HG03460 (cell line): ENCODE data around the gene SLC35F3.

Experiments used
- ATAC-seq: cut with Tn5 transposase; IDR thresholded peaks from one replicate; pipeline ENCODE4 v1.9.1; 2021; ENCODE audit not compliant: unreplicated experiment

Gene SLC35F3

DNA sequence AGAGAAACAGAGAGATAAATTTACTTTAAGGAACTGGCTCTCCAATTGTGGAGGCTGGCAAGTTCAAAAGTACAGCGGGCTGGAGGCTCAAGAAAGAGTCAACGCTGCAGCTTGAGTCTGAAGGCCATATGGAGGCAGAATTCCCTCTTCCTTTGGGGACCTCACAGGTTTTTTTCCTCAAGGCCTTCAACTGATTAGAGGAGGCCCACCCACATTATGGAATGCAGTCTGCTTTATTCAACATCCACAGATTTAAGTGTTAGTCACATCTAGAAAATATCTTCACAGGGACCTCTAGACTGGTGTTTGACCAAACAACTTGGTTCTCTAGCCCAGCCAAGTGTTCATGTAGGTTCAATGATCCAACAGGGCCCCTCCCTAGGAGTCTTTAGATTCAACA, 117.8 kb downstream of the SLC35F3 start:
- ATAC-seq: no peak

DNA sequence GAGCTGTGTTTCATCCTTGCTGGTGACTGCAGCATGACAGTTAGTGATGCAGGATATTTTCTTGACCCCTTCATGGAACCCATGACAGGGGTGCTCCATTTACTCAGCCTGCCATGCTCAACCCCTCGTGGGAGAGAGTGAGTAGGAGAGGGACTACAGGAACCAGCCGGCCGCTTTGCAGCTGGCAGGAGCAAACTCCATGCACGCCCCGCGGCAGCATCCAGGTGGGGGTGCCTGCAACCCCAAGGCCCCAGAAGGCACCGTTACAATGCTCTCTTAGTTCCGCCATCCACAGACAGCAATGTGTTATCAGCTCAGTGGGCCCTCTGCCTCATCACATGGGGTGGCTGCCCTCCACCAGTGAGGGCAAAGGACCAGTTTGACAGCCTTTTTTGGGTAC, 135.1 kb downstream of the SLC35F3 start:
- ATAC-seq: no peak

DNA sequence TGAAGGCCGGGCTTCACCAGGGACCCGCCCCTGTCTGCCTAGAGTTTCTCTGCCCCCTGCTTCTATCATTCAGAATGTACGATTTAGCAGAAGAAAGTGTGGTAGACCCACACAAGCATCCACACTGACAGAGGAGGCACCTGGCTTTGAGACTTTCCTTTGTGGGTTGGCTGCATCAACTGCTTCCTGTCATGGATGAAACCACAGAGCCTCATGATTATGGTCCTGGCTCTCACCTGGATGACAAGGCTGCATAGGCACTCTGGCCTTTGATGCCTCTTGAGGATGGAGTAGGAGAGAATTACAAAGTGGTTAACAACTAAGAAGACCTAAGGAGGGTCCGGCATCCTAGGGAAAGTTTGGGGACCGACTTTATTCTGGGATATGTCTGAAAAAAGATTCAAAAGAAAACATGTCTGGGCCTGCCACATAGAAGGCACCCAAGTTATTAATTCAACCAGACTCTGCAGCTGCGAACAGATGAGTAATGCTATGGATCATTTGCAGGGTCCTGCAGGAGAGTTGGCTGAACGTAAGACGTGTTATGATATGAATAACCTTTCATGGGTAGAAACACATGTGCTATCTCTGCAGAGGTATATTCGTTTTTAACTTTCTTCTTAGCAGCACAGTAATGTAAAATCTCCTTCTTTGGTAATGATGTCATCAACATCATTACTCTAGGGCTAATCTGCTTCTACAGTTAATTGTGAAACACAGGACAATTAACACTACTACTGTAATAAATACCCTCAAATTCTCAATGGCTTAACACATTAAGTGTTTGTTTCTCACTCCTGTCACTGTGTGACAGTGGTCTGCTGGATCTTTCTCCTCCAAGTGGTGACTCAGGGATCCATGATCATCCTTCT, 136.2 kb downstream of the SLC35F3 start:
- ATAC-seq: no peak

DNA sequence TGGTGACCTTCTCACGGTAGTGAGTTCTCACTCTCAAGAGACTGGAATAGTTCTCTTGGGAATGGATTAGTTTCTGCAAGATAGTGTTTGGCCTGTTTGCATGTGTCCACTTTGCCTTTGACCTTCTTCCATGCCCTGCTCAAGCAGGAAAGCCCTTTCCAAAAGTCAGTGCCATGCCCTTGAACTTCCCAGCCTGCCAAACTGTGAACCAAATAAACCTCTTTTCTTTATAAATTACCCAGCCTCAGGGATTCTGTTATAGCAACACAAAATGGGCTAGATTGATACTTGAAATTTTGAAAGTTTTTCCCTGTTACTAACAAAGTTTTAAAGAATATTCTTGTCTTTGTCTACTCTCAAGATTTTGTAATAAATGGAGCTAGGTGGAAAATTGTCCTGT, 139.6 kb downstream of the SLC35F3 start:
- no peak for ATAC-seq

DNA sequence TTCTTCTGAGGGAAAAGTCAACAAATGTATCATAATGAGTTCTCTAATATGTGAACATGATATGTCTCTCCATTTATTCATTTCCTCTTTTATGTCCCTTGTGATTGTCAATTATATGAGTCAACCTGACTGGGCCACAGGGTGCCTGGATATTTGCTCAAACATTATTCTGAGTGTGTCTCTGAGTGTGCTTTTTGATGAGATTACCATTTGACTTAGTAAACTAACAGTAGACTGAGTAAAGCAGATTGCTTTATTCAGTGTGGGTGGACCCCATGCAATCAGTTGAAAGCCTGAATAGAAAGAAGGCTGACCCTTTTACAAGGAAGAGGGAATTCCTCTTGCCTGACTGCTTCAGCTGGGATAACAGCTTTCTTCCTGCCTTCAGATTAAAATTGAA, 142.6 kb downstream of the SLC35F3 start:
- no peak for ATAC-seq

DNA sequence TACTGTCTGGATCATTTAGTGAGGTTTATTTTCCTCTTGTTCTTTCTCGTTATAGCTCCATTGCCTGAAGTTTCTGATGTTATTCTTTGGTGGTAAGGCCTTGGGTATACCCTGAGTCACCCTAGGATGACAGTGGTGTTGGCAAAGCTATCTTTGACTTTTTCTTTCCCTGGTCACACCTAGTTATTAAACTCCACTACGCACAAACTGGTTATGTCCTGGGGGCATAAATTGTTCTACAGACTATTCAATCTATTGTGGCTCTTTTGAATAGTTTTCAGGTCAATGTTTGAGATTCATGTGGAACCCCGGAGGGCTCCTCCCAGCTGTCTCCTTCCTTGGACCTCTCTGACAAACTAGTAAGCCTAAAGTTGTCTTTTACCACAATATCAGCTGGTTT, 157.7 kb downstream of the SLC35F3 start:
- ATAC-seq: no peak

DNA sequence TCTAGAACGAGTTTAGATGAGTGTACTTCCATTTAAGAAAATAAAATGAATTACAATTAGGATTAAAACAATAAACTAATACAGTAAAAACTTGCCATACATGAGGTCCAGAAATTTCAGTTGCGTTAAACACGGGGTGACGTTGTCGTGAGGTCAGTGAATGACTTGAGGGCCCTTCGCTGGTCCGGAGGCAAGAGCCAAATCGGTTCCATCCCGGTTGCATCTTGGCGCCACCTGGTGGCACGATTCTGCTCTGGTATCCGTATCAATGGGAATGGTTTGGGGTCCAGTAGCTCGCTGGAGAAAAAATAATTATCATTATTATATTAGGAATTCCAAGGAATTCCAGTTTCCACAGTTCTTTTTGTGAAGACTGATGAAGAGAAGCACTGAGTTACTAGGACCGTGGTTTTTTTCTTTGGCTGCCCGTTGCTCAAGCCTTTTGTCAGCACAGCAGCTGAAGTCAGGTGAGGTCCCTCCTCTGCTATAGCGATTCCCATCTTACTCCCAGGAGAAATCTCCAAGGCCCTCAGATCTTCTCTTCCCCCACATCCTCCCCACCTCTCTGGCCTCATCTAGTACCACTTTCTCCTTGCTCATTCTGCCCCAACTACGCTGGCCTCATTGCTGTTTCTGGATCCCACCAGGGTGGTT, 161.4 kb downstream of the SLC35F3 start:
- no peak for ATAC-seq

DNA sequence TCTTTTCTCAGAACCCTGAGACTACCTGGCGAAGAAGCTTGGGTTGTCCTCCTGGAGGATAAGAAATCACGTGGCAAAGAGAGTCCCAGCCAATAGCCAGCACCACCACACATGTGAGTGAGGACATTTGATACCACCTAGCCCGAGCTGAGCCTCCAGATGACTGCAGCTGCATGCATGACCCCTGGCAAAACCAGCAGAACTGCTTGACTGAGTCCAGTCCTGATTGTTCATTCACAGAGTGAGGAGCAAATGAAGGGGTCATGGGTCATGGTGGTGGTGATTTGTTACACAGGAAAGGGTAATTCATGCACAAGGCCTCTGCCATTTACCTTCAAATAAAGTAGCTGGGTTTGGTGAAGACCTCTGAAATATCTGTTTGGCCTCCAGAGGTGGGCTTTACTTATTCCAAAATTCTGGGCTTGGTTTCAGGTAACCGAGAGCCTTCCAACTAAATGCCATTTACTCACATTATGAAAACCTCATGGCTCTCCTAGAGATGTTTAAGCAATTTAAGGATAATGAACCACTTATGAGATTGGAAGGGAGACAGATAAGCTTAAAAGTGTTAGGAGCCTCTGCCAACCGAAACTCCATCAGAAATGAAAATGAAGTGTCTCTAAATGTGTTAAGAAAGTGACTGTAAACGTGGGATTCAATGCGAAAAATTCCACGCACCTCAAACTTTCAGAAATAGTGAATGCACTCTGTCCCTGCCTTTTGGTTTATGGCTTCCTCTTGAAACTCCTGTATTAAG, 163.3 kb downstream of the SLC35F3 start:
- ATAC-seq: no peak

DNA sequence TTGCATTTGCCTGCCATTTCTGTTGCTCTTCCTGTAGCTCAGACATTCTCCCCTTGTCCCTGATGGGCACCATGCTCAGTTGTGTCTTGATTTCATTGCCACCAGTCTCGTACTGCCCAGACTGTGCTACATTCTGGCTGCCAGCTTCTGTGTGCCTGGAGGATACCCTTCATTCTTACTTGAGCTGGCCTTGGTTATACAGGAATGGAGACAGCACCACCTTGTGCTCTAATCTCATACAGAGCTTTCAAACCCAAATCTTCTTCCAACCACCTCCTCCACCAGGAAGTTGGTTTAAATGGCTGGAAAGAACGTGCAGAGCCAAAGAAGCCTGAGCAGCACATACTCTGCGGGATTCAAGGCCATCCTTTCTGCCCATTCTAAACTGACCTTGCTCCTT, 165.3 kb downstream of the SLC35F3 start:
- no peak for ATAC-seq

DNA sequence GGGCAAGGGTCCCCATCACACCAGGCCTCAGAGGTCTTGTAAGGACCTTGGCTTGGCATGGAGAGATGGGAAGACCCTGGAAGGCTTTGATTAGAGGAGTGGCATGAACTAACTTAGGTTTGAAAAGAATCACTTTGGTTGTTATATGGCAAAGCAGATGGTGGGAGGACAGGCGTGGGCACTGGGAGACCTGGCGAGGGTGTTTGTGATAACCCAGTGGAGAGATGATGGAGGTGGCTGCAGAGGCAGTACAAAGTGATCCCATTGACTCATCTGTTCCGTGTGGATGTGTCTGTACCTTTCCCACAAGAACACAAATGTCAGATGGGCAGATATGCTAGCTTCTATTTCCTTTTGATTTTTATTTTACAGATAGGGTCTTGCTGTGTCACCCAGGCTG, 168.3 kb downstream of the SLC35F3 start:
- ATAC-seq: no peak

DNA sequence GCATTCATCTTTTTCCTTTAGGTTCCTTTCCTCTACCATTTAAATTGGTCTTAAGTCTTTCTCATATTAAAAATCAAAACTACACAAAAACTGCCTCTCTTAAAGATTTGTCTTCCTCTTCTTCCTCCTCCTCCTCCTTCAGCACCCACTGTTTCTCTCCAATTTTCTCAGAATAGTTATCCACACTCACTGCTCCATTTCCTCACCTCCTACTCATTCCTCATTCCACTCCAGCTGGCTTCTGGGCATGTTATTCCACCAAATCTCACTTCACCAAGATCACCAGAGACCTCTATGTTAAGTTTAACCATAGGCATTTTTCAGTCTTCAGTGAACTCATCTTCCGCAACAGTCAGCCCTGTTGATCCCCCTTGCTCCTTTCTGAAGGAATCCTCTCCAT, 173.7 kb downstream of the SLC35F3 start:
- ATAC-seq: no peak

DNA sequence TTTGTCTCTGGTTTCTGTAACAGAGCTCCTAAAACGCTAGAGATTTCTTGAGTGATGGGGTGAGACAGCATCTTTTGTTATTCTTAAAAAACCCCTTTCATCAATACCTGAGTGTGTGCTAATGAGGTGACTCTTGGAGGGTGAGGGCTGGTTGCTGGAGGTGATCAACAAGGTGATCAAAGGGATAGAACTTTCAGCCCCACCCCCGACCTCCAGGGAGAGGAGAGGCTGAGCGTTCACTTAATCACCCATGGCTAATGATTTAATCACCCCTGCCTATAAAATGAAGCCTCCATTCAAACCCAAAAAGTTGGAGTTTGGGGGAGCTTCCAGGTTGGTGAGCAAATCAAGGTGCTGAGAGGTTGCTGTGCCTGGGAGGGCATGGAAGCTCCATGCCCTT, 175.4 kb downstream of the SLC35F3 start:
- no peak for ATAC-seq

DNA sequence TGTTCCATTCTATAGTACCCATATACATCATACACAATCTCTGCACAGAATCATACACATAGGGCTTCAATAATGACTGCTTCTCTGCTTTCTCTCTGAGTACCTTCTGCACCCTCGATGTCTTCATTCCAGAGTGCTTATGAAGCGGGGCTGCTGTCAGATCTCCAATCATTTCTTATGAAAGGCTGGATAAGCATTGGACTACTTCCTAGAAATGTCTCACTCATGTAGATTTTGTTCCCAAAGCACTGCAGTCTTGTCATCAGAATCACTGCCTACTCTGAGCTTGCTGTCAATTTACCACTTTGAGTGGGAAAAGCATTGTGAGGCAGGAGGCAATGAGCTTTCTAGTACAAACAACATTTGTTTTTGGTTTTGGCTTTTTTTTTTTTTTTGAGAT, 179.0 kb downstream of the SLC35F3 start:
- ATAC-seq: no peak

DNA sequence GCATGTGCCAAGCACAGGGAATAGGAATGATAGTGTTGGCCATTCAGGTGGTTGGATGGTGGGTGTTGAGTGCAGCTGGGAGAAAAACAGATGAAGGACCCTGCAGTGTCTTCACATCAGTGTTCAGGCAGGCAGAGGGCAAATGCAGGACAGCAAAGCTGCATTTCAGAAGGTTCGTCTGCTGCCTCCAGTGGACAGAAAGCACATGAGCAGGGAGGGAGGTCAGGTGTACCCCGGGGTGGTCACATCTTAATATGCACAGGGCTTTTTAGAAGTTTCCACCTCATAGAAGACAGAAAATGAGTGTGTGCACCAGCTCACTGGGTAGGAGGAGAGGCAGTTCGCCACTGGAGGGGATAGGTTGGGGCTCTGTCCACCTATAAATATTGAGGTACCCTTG, 184.9 kb downstream of the SLC35F3 start:
- no peak for ATAC-seq

DNA sequence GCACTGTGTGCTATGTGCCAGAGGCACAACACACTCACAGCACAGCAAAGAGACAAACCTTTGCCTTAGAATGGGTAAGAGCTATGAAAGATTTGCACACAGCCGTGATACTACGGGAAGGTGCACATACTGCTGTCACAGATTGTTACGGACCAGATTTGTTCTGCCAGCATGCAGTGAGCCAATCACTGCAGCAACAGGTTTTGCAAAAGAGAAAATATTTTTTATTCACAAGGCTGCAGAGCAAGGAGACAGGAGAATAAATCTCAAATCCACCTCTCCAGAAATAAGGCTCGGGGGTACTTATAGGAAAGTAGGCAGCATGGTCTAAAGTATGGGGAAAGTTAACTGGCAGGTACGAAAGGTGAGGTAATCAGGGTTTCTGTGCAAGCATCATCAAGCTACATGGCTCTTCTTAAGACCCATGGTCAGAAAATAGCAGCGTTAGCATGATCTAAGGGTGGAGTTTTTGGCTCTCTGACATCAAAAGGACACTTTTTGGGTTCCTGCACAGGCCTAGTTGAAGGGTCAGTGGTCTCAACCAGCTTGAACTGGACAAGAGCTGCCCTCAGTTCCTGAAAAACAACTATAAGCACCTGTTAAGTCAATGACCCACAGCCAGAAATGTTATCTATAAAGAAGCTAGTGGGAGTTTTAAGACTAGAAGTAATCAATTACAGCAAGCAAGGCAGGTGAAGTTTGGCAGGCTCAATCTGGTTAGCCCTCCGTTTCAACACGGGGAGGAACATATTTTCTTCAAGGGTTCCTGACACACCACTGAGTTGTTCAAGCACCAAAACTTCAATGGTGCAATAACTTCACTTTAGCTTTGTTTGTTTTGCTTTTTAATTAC, 186.0 kb downstream of the SLC35F3 start:
- no peak for ATAC-seq

DNA sequence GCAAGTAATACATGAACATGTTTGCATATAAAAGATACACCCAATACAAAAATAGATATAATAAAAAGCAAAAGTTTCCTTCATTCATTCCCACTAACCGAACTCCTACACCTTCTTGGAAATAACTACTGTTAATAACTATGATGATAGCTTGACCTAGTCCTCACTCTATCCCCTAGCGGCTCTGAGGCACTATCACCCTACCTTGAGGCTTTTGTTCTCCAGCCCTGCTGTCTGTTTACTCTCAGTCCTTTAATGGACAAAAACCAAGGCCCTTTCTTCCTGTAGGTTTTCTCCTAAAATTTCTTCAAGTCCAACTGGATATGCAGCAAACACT, 186.6 kb downstream of the SLC35F3 start:
- no peak for ATAC-seq

DNA sequence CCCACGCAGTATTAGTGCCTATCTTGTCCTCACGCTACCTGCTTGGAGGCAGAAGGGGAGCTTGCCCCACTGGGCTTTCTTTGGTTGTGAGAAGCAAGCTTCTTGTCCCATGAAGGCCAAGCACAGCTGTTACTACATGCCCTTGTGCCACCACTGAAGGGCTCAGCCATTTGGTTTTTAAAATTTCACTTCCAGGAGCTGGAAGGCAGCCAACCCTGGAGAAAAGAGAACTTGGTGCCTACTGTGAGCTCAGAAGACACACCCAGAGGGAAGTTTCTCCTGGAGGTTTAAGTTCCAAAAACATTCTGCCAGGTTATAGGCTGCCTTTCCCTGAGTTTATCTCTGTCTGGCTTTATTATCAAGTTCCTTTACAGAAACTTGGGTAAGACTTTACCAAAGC, 187.4 kb downstream of the SLC35F3 start:
- ATAC-seq: no peak

DNA sequence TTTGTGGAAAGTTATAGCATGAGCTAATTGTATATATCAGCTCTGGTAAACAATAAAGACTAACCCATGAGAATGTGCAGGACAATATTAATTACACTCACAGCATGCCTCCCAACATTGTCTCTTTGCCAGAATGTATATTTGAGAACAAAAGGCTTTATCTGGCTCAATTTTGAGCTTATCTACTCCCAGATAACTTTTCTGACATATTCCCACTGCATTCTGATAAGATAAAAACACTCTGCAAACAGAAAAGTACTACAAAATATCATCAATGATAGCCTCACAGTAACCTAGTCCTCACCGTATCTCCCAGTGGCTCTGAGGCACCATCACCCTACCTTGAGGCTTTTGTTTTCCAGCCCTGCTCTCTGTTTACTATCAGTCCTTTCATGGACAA, 188.6 kb downstream of the SLC35F3 start:
- ATAC-seq: no peak

DNA sequence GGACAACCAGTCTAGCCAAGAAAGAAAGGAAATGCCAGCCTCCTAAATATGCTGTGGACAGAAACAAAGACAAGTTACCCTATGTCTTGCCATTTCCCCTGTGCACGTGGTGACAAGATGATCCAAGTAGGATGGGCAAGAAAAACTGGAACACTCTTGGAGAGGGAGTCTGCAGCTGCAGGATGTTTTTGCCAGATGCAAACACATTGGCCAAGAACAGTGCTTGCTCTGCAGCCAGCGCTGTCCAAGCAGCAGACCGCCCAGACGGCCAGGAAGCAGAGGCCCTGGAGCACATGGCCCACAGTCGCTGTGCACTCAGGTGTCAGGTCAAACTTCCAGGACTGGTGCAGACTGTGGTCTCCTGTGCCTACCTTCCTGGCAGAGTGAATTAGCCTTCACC, 189.3 kb downstream of the SLC35F3 start:
- ATAC-seq: no peak

DNA sequence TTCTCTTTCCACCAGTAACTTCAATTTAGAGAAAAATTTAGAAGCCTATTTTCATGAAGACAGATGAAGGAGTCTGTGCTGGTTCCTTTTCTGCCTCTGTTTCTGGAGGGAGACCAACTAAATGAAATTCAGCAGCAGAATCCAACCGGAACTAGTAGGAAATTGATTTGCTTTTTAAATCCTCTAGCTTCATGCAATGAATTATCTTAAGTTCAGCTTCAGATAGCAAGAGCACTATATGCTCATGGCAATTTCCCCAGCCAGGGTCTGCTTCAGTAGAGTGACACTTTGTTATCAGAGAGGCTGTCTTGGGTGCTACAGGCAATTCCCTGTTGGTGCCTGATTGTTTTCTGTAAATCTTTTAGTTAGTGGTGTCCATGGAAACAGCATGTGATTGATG, 189.7 kb downstream of the SLC35F3 start:
- ATAC-seq: no peak

DNA sequence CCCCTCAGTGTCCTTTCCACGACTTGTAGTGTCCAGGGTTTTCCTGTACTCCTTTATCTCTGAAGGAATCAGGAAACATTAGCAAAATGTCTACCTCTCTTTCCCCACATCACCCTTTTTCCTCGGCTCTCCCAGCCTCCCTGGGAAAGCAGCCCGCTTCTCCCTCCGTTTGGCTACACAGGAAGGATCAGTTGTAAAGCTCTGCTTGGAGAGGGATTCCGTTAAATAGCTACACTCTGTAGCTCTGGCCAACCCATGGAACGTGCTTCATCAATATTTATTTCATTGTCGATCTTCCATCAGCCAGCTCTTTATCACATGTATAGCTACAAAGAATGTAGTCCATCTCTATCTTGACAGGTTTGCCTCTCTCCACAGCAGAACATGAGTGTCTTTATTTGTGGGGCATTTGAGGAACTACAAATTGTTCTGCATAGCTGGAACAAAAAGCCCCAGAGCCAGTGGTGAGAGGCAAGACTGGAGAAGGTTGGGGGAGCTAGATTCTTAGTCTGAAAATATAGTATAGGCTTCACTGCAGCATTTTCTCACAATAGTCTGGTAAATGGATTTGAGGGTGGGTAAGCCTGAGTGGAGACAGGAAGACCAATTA, 191.8 kb downstream of the SLC35F3 start:
- ATAC-seq: no peak
